GM19035 (cell line): ENCODE data around the gene BAG1.

ENCODE experiments used
- ATAC-seq: cut with Tn5 transposase; IDR thresholded peaks from one replicate; pipeline ENCODE4 v1.9.1; 2021; ENCODE audit not compliant: unreplicated experiment

The BAG1 gene

DNA sequence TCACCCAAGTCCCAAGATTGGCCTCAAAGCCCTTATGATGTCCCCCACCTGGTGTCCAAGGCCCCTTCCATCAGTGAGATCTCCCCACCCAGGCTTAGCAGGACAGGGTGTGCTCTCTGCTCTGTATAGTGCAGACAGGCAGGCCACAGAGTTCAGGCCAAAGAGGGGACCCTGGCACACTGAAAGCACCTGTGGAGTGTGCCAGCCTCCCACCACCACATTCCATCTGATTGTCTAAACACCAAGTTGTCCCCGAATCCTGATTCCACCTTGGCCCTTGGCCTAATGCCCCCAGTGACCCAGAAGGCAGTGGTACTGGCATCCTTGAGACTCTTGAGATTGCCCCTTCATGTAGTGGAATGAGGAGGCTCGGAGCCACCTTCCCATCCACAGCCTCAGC, 19.2 kb downstream of the BAG1 start:
- ATAC-seq = no peak

DNA sequence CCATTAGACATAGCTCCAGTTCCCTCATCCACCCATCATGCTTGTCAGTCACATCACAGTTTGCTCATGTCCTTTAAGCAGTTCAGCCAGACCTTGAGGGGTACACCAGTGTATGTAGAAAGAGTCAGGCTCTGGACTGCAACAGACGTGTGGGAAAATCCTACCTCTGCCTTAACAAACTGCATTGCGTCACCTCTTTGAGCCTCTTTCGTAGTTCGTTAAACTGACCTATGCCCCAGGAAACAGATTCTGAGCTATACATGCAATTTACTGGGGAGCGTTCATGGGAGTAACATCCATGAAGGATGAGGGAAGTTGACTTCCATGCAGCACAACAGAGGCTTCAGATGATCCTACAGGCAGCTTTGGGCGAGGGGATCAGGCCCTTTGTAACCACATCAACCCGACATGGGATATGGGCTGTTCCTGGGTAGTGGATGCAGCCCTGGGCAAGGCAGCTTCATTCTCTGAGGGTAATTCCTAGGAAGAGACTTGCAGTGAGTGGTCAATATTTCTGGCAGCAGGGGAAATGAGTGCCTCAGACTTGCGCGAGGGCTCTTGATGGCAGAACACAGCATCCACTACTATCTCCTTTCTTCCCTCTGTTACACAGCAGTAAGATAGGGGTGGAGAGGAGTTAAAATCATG, 20.2 kb downstream of the BAG1 start:
- no peak for ATAC-seq

DNA sequence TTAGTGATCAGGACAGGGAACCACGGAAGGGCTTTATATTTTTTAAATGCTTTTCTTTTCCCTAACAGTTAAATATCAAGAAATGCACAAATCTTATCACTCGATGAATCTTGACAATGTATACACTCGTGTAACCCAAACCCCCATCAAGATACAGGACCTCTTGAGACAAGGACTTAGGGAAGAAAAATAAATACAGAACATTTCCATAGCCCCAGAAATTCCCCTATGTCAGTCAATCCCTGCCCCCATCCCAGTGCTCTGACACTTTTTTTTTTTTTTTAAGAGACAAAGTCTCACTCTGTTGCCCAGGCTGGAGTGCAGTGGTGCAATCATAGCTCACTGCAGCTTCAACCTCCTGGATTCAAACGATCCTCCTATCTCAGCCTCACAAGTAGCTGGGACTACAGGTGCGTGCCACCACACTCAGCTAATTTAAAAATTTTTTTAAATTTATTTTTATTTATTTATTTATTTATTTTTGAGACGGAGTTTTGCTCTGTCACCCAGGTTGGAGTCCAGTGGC, 21.8 kb downstream of the BAG1 start:
- ATAC-seq = no peak

DNA sequence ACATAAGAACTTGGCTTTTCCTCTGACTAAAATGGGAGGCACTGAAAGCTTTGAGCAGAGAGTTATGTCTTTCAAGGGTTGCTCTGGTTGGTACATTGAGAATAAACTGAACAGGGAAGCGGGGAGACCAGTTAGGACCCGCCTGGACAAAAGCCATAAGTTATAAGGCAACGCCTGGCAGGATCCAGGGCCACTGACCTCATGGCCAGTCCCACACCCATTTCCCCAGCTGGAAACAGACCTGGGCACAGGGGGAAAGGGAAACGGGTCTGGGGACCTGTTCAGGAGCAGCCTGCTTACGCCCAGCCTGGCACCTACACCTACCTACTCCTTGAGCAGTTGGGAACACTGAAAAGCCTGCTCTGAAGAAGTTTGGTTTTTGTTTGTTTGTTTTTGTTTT, 23.2 kb downstream of the BAG1 start:
- no peak for ATAC-seq

DNA sequence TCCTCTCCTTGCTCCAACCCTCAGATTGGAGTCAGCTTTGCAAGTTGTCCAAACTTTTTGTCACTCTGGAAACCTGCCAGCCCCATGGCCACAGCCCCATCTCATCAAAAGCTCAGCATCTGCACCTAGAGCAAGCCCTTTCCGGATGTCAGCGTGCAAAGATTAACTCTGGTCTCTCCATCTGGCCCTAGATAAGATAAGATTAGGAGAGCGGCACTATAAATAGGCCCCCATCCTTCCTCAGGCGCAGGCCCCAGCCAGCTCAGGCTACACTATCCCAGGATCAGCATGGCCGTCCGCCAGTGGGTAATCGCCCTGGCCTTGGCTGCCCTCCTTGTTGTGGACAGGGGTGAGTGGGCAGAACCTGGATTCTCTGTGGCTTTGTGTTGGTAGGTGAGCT, 24.6 kb downstream of the BAG1 start, which contains the start of gene SPINK4:
TSS of gene SPINK4 (plus strand) at position 247 of the 400 bp plus-strand sequence. CDS start at position 289, 42 bp downstream.
- no peak for ATAC-seq

DNA sequence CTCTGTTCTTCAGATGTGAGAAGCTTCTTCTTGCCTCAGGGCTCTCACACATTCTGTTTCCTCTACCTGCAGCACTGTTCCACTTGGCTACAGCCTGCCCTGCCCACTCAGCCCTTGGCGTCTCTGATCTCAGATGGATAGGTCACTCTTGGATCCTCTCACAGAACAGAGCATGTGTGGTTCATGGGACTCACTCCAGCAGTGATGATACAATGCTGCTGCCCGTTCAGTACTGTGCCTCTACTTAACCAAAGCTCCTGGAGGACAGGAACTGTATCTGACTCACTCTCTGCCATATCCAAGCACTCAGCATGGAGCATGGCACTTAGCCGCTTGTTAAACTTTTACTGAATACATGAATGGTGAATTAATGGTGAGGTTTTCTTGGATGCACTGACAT, 27.9 kb downstream of the BAG1 start:
- no peak for ATAC-seq

DNA sequence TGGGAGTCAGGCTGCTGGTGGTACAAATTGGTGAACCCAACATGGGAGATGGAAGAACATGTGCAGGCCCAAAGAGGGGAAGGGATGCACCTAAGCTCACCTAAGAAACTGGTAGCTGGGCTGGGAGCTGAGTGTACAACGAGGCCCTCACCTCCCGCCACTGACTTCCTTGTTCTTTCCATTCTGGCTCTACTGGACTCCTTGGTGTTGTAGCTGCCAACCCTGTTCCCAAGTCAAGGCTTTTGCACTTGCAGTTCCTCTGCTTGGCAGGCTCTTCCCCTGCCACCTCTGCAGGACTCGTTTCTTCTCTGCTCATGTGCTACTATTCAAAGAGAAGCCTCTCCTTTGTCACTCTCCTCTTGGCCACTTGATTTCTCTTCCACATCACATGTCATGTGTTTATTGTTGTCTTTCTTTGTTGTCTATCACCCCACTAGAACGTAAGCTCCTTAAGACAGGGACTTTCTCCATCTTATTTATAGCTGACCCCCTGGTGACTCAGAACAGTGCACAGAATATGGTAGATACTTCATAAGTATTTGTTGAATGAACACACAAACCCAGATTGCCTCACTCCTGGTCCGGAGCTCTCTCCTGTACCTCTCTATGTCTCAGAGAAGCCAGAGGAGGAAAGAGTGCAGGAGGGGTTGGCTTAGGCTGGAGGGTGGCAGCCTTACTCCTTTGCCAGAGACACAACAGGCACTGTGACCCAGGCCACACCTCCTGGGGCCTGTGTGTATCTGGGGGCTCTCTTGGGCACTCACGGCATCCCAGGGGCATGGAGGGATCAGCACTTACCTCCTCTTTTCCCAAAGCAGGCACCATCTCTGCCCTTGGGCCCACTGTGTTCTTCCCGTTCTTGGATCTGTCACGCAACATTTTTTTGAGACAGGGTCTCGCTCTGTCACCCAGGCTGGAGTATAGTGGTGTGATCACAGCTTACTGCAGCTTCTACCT, 29.7 kb downstream of the BAG1 start:
- no peak for ATAC-seq

DNA sequence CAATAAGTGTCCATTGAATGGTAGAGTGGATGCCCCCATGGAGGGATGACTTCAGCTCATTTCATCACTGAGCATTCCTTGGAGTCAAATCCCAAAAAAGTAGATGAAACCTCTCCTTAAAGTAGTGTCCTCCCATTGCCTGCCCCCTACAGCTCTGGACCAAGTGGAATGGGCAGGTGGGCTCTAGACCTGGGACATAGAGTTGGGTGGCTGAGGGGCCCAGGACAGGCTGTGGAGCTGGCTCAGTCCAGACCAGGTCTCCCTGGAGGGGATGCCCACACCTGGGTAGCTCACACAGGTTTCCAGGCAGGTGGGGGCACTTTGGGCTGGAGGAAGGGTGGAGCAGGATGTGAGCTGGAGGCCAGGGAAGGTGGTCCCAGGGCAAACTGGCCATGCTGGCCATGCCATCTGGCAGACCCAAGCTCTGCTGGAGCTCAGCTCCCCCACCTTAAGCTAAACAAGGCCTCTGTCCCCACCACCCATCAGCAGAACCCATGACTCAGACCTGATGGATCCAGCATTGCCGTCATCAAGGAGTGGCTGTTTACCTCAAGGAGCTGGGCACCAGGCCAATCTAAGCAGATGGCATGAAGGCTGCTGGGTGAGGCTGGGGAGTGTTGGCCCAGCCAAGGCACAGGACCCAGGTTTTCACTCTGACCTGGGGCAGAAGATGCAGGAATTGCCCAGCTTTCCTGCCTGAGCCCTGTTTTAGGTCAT, 30.7 kb downstream of the BAG1 start:
- ATAC-seq = no peak

DNA sequence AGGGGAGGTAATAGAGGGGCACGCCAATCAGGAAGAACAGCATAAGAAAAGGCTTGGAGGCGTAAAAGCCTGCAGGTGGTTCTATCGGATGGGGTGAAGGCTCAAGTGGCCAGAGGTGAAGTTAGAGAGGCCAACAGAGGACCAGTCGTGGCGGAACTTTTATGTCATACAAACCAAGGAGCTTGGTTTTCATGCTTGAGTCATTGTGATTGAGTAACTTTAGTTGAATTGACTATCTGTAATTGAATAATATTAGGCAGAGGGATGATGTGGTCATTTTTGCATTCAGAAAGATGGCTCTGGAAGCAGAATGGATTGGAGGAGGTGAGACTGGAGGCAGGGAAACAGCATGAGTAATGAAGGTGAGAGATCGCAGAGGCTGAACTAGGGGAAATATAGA, 31.7 kb downstream of the BAG1 start:
- ATAC-seq = no peak

DNA sequence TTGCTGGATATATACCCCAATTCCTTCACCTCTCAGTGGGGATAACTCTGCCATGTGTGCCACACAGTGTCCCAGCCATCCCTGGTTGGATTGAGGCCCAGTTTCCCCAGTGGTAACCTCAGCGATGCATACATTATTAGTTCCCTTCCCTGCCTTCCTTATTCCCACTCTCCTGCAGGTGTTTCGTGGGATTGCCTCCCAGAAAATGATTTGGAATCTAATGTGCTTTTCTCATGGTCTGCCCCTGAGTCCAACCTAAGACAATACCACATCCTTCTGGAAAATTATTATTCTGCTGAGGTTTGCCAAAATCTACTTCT, 32.9 kb downstream of the BAG1 start:
- ATAC-seq = no peak

DNA sequence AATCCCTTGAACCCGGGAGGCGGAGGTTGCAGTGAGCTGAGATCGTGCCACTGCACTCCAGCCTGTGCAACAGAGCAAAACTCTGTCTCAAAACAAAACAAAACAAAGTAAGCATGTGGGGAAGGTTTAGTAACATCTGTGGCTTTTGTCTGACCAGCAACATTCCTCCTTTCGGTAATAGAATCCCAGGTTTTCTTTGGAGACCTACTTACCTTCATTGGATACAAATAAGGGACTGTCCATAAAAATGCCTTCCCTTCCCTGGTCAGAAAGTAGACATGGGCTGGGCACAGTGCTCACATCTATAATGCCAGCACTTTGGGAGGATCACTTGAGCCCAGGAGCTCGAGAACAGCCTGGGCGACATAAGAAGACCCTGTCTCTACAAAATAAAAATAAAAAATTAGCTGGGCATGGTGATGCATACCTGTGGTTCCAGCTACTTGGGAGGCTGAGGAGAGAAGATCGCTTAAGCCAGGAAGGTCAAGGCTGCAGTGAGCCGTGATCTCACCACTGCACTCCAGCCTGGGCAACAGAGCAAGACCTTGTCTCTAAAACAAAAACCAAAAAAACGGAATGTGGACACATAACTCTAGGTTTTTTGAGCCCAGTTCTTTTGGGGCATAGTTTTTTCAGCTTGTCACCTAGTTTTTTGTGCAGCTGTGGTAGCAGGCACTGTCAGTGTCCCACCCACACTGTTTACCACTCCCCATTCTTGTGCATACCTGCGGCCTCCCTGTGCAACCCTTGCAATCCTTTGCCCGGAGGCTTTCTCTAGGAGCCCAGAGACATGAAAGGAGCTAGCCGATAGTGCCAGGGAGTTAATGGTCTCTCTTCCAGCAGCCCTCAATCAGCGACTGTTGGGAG, 33.5 kb downstream of the BAG1 start:
- no peak for ATAC-seq

DNA sequence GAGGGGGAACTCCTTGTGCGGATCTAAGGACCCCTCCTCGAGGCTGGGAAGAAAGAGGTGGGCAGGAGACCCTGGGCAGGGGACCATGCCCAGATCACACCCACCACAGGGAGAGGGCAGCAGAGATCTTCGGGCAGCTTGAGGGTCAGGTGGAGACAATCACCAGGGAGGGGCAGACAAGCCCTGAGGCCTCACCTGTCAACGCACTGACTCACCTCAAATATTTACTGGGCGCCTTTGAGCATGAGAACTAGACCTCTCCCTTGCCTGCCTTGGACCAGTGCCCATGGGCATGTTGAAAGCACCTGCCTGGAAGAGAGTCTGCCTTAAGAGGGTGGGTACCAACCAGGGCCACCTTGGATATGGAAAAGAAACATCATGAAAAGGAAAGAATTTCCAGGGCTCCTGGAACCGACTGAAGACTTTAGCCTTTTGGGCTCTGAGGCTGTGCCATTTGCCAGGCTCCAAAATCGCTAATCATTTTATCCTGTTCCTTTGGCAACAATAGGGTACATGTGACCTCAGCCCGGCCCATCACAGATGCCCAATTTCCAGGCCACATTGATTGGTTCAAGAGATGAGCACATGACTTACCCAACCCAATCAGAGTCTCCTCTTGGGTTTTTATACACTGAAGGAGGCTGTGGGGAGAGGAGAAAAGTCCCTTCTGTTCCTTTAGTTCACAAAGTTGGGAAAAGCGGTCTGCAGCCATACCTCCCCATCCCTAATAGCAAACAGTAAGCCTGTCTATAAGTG, 35.0 kb downstream of the BAG1 start:
- ATAC-seq = no peak

DNA sequence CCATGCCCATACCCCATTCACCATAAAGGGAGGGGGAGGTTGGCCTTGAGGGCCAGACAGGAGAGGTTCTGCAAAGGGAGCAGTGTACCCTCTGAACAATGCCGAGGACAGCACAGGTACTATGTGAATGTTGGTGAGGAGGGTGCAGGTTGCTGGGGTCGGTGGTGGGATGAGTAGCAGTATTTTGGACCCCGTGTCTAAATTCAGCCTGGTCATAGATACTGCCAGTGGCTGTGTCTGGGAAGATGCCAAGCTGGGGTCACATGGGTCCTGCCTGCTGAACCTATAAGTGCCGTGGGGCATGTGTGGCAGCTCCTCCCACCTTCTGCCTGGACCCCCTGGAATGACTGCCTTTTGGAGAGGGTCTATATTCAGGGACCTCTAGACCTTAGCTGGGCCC, 35.9 kb downstream of the BAG1 start:
- no peak for ATAC-seq

DNA sequence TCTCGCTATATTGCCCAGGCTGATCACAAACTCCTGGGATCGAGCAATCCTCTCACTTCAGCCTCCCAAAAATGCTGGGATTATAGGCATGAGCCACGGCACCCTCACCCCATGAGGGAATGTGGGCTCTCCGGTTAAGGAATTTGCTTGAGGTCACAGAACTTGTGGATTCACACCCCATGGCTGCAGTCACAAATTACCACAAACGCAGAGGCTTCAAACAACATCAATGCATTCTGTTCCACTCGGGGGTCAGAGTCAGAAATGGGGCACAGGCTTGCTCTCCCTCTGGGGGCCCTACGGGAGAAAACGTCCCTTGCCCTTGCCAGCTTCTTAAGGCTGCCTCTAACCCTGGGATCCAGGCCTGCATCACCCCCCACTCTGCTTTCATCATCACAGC, 36.8 kb downstream of the BAG1 start:
- no peak for ATAC-seq

DNA sequence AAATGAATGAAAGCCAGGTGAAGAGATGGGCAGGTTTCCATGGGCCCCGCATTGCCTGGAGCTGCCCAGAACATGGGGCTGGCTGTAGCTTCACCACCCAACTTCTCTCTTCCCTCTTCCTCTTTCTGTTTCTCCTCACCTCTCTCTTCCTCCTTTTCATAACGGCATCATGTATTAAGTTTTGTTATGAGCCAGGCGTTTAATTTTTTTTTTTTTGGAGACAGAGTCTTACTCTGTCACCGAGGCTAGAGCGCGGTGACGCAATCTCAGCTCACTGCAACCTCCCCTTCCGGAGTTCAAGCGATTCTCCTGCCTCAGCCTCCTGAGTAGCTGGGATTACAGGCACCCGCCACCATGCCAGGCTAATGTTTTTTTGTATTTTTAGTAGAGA, 37.5 kb downstream of the BAG1 start:
- peak; percentile 56 for ATAC-seq

DNA sequence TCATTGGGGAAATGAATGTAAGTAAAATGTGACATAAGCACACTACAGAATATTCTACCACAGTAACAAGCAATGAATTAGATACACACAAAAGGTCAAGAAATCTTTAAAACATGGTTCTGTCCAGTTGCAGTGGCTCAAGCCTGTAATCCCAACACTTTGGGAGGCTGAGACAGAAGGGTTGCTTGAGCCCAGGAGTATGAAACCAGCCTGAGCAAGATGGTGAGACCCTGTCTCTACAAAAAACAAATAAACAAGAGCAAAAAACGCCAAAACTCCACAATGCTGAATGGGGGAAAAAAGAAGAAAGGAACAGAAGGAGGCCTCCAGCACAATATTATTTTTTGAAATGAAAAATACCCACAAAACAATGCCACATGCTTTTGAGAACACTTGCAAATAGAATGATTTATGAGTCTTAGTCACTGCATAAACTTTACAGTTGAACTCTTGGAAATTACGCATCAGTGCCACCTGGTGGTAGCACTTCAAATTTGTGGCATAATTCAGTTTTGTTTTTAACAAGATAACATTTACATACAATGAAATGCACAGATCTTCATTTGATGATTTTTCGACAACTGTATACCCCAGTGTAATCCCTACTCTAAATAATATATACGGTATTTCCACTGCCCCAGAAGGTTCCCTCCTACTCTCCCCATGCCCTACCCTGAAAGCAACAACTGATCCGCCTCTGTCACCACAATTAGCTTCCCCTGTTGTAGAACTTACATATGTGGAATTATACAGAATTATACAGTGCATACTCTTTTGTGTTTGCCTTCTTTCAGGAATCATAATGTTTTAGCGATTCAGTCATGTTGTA, 39.0 kb downstream of the BAG1 start:
- ATAC-seq = peak; percentile 46

DNA sequence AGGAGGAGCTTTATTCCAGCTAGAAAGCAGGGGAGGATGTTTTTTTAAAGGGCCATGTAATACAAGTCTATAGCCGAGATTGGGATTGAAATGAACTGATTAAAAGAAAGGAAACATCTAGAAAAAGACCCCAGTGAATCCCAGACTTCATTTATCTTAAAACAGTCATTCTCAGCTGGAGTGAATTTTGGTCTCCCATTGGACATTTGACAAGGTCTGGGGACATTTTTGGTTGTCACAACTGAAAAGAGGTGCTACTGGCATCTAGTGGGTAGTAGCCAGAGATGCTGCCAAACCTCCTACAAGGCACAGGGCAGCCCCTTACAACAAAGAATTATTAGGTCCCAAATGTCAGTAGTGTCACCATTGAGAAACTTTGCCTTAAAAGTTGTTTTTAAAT, 40.8 kb downstream of the BAG1 start:
- ATAC-seq = no peak

DNA sequence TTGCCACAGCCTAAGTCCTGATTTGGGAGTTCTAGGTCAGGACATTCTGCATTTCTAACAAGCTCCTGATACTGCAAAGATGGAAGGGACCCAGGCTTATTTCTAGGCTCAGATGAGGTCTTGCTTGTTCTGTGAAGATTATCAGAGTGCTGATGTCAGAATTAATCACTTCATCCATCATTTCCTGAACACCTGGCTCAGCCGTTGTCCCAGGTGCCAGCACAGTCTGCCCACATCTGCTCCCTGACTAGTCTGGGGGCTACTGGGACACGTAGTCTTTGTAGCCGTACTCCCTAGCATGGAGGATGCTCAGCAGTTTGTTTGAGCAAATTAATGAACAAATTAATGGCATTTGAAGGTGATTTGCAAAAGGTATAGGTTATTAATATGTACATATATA, 42.5 kb downstream of the BAG1 start:
- ATAC-seq = no peak

DNA sequence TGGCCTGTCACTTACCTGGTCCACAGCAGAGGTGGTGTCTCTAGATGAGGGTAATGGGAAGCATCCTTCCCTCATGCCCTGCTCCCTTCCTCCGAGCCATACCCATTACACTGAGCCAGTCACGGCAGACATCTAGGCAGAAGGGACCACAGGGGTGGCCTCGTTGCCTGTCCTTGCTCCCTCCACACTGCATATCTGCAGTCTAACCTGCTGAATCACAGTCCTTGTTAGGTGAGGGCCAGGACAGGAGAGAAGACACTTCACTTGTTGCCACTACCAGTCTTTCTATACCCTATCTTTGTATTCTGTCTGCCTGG, 43.0 kb downstream of the BAG1 start:
- no peak for ATAC-seq
